NCI-H187 treated with DMSO at 0.1 percent for 48 hours (cell line): Measurements from ENCODE around the gene RFXANK.
"Not testable (repeated sequence)": the region's sequence is repeated elsewhere in the genome, so short reads cannot be mapped to it uniquely, and the experiment has no call there.

ENCODE experiments used
- DNase-seq: peaks from one replicate; lab custom pipeline; 2025; lab: John Stamatoyannopoulos, UW

RFXANK gene

GRCh38 chr19:19170053-19170872, 21.8 kb upstream of the RFXANK start, which contains the start of gene MEF2B:
Gene MEF2B (minus strand): TSS chr19:19170263. CDS start chr19:19150735, 19,528 bp downstream.
- no peak for DNase-seq

- no peak for DNase-seq
These were observed 21.0 kb upstream of the RFXANK start for GRCh38 chr19:19170873-19171672.

- no peak for DNase-seq
These were observed 20.1 kb upstream of the RFXANK start for GRCh38 chr19:19171821-19172532.

GRCh38 chr19:19173243-19173642, 18.8 kb upstream of the RFXANK start:
- DNase-seq: not testable (repeated sequence)

GRCh38 chr19:19176950-19177349, 15.1 kb upstream of the RFXANK start:
- no peak for DNase-seq

GRCh38 chr19:19179548-19180441, 12.3 kb upstream of the RFXANK start:
- DNase-seq: no peak

- DNase-seq: no peak
These were observed 10.5 kb upstream of the RFXANK start for GRCh38 chr19:19181488-19181998.

- DNase-seq: no peak
These were observed 6.0 kb upstream of the RFXANK start for GRCh38 chr19:19185853-19186740.

- no peak for DNase-seq
These were observed 5.3 kb upstream of the RFXANK start for GRCh38 chr19:19186742-19187141.

- DNase-seq: no peak
These were observed 335 bp upstream of the RFXANK start for GRCh38 chr19:19191768-19192077.

GRCh38 chr19:19192910-19193423, 909 bp downstream of the RFXANK start:
- DNase-seq: no peak

- DNase-seq: no peak
These were observed 1.9 kb downstream of the RFXANK start for GRCh38 chr19:19193926-19194325.

- no peak for DNase-seq
These were observed 9.9 kb downstream of the RFXANK start for GRCh38 chr19:19201697-19202630.

GRCh38 chr19:19202707-19203011, 10.6 kb downstream of the RFXANK start:
- no peak for DNase-seq

GRCh38 chr19:19203012-19203856, 11.2 kb downstream of the RFXANK start, which contains the start of gene NR2C2AP:
Gene NR2C2AP (minus strand): TSS chr19:19203414. CDS start chr19:19203060, 354 bp downstream.
- DNase-seq: peak; percentile 43

GRCh38 chr19:19204181-19204580, 12.1 kb downstream of the RFXANK start:
- DNase-seq: no peak

GRCh38 chr19:19205416-19206410, 13.7 kb downstream of the RFXANK start:
- DNase-seq: no peak
